B cell (primary cell): ENCODE results near the gene ICAM4. TPM values are rescaled to one million over a fixed set of nuclear protein-coding genes. Genes with fewer than 3 reads are reported as not detected.
A peak's percentile ranks its signal among the peaks of the same experiment; 100 is the strongest.

ENCODE experiments used
- ATAC-seq: fragments of 200-7000 bp; cut with Tn5 transposase; one replicate; pipeline ENCODE4 v1.10.0; 2021; ENCODE audit warnings: low read depth, mild to moderate bottlenecking, moderate number of reproducible peaks, moderate library complexity
- CTCF ChIA-PET: fragments of 350-600 bp; sonication (Branson Sonifier 250); formaldehyde crosslinking; loops from one replicate; lab custom pipeline; 2021; ENCODE audit warnings: antibody characterized with exemption, inconsistent platforms; lab: Charles Lee
- POLR2A ChIA-PET: fragments of 350-600 bp; sonication (Branson Sonifier 250); formaldehyde crosslinking; loops from one replicate; lab custom pipeline; 2021; ENCODE audit warnings: antibody characterized with exemption; lab: Charles Lee
- DNase-seq: peaks from one replicate; pipeline ENCODE4 v3.0.0; 2013
- H2AFZ ChIP-seq: 2 replicates; pipeline ENCODE4 v1.6.1; 2012; ENCODE audit warnings: mild to moderate bottlenecking, low read depth, low read length; ENCODE audit not compliant: insufficient read depth, poor library complexity, severe bottlenecking
- H3K27ac ChIP-seq, 2 donors: 1 replicate in 1 of 2; 2 replicates in 1 of 2; pipeline ENCODE4 v1.5.1; 2012 to 2013; ENCODE audit warnings: low read length in 2 of 2, mild to moderate bottlenecking in 2 of 2, moderate library complexity in 1 of 2
- H3K27me3 ChIP-seq, 4 experiments: fragments of 200-600 bp in 1 of 4; sonication (generic) in 1 of 4; replicated peaks in 1 of 4; 1 replicate in 2 of 4; 2 replicates in 2 of 4; pipeline versions ENCODE4 v1.6.1 to v1.7.0; 2013 to 2016; ENCODE audit warnings: low read length in 3 of 4, mild to moderate bottlenecking in 2 of 4, mixed read lengths in 1 of 4, moderate library complexity in 1 of 4; ENCODE audit not compliant: insufficient read depth in 4 of 4, control insufficient read depth in 3 of 4; ENCODE audit errors: control extremely low read depth in 1 of 4
- H3K36me3 ChIP-seq, 2 experiments: replicated peaks in 1 of 2; 1 replicate in 1 of 2; 2 replicates in 1 of 2; pipeline versions ENCODE4 v1.6.1 to v1.7.1; 2013; ENCODE audit warnings: low read length in 1 of 2; ENCODE audit not compliant: insufficient read depth in 2 of 2, control insufficient read depth in 1 of 2; ENCODE audit errors: control extremely low read depth in 1 of 2, extremely low read depth in 1 of 2
- H3K4me1 ChIP-seq, 2 donors: fragments of 200-600 bp in 1 of 2; sonication (generic) in 1 of 2; 1 replicate in 1 of 2; 2 replicates in 1 of 2; pipeline versions ENCODE4 v1.5.1 to v1.6.1; 2013 to 2017; ENCODE audit warnings: low read length in 2 of 2; ENCODE audit not compliant: control insufficient read depth in 2 of 2, insufficient read depth in 2 of 2
- H3K4me2 ChIP-seq: replicated peaks from 2 replicates; pipeline ENCODE3; 2012; ENCODE audit warnings: mild to moderate bottlenecking, low read depth, low read length; ENCODE audit not compliant: poor library complexity, severe bottlenecking
- H3K4me3 ChIP-seq, 5 experiments: fragments of 200-600 bp in 1 of 5; sonication (generic) in 1 of 5; 1 replicate in 3 of 5; 2 replicates in 2 of 5; pipeline versions ENCODE4 v1.5.1 to v1.7.0; 2011 to 2016; ENCODE audit warnings: low read length in 4 of 5, mild to moderate bottlenecking in 4 of 5, low read depth in 2 of 5, control low read depth in 1 of 5, moderate library complexity in 1 of 5; ENCODE audit not compliant: insufficient read depth in 1 of 5; ENCODE audit errors: control extremely low read depth in 1 of 5, extremely low read depth in 1 of 5
- H3K79me2 ChIP-seq: fragments of 200-600 bp; sonication (generic); one replicate; pipeline ENCODE4 v1.6.0; 2016; ENCODE audit warnings: low read length; ENCODE audit not compliant: control insufficient read depth, insufficient read depth
- H3K9ac ChIP-seq: fragments of 200-600 bp; sonication (generic); 2 replicates; pipeline ENCODE4 v1.6.1; 2017; ENCODE audit warnings: mild to moderate bottlenecking, low read length, moderate library complexity
- H3K9me3 ChIP-seq, 3 donors: one replicate each; pipeline versions ENCODE4 v1.6.1 to v1.7.1; 2013; ENCODE audit warnings: low read length in 2 of 3; ENCODE audit not compliant: control insufficient read depth in 2 of 3, insufficient read depth in 1 of 3; ENCODE audit errors: control extremely low read depth in 1 of 3
- H4K20me1 ChIP-seq: 2 replicates; pipeline ENCODE4 v1.6.0; 2012; ENCODE audit warnings: mild to moderate bottlenecking, low read length; ENCODE audit not compliant: insufficient read depth, control insufficient read depth, poor library complexity, severe bottlenecking
- H3K27ac Mint-ChIP-seq: one replicate; pipeline ENCODE4 v1.8.0; 2021; ENCODE audit warnings: mixed read lengths
- H3K27me3 Mint-ChIP-seq: one replicate; pipeline ENCODE4 v1.8.0; 2021; ENCODE audit warnings: mixed read lengths
- H3K4me1 Mint-ChIP-seq: one replicate; pipeline ENCODE4 v1.8.0; 2021; ENCODE audit warnings: mixed read lengths
- H3K4me3 Mint-ChIP-seq: one replicate; pipeline ENCODE4 v1.8.0; 2021; ENCODE audit warnings: mixed read lengths
- H3K9me3 Mint-ChIP-seq: one replicate; pipeline ENCODE4 v1.8.0; 2022; ENCODE audit warnings: mixed read lengths; ENCODE audit not compliant: insufficient read depth
- EZH2 ChIP-seq: IDR thresholded peaks from 2 replicates; pipeline ENCODE4 v1.6.1; 2012; ENCODE audit warnings: borderline replicate concordance, low read depth, mild to moderate bottlenecking, moderate library complexity, low read length; ENCODE audit not compliant: insufficient read depth, poor library complexity, severe bottlenecking
- WGBS: methylation state at CpG from one replicate; pipeline ENCODE4 v1.1.5; 2013; ENCODE audit warnings: missing lambda C conversion rate; ENCODE audit not compliant: insufficient coverage; 5-methylcytosine and 5-hydroxymethylcytosine counted together
- intact Hi-C: fragments of 100-400 bp; cut with micrococcal nuclease; formaldehyde crosslinking; loops from one replicate; pipeline ENCODE4 v1.10.0; 2022
- polyA plus RNA-seq: library from polyadenylated mRNA; depleted of rRNA; stranded (reverse); fragments of >200 nt; gene quantifications from 2 replicates; pipeline ENCODE4 v1.2.3, GENCODE V29; 2012
- total RNA-seq, 2 donors: library from RNA; stranded (reverse); fragments of 120-200 nt in 1 of 2; gene quantifications; 1 replicate in 1 of 2; 2 replicates in 1 of 2; pipeline versions ENCODE4 v1.2.3 to v1.2.4, GENCODE V29; 2013 to 2022
- TF ChIP-seq, protein P1 (sequence below): fragments of 200-600 bp; IDR thresholded peaks from one replicate; pipeline ENCODE4 v1.8.0; 2022; ENCODE audit warnings: antibody characterized with exemption, mild to moderate bottlenecking

Gene ICAM4
- total and polyA plus RNA-seq, 2 donors (not counting 1 experiment from before 2014, with no cell fraction given) = 0.44 to 0.78 TPM

DNA sequence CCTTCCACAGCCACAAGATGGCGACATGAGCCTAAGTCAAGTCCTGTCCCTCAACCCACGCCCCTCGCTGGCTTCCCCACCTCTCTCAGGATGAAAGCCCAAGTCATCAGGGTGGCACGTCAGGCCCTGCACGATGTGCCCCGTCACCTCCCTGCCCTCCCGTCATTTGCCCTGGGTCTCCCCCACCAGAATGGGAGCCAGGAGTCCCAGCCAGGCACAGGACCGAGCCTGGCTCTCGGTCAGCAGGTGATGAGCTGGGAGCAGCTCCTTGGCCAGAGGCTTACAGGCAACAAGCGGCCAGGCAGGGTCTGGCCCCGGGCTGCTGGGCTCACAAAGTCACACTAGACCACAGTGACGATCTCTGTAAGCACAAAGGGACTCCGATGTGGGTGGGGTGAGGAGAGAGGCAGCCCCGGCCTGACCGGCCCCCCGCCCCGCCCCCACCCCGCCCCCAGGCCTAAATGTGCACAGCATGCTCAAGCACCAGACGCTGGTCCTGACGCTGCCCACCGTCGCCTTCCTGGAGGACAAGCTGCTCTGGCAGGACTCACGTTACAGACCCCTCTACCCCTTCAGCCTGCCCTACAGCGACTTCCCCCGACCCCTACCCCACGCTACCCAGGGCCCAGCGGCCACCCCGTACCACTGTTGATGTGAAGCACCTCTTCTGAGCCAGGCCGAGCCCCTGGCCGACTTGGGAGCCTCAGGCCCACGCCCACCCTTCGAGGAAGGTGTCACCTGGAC lies 27.4 kb upstream of the ICAM4 start:
- intact Hi-C loops = loop anchor here (1.0 kb wide), 1 partner anchor 130 kb away; no protein-coding TSS in a partner anchor
- TF ChIP-seq EZH2 = no peak
- TF ChIP-seq, protein P1, sequence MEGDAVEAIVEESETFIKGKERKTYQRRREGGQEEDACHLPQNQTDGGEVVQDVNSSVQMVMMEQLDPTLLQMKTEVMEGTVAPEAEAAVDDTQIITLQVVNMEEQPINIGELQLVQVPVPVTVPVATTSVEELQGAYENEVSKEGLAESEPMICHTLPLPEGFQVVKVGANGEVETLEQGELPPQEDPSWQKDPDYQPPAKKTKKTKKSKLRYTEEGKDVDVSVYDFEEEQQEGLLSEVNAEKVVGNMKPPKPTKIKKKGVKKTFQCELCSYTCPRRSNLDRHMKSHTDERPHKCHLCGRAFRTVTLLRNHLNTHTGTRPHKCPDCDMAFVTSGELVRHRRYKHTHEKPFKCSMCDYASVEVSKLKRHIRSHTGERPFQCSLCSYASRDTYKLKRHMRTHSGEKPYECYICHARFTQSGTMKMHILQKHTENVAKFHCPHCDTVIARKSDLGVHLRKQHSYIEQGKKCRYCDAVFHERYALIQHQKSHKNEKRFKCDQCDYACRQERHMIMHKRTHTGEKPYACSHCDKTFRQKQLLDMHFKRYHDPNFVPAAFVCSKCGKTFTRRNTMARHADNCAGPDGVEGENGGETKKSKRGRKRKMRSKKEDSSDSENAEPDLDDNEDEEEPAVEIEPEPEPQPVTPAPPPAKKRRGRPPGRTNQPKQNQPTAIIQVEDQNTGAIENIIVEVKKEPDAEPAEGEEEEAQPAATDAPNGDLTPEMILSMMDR = peak; percentile 80
- ChIA-PET POLR2A (interaction anchor here (0.6 to 1.0 kb wide), 8 partner anchors 11 to 153 kb away, joined by 3 to 15 read pairs (median 4); partner anchors contain the start of genes CDC37, ICAM1 and PPAN), CTCF (interaction anchor here (0.6 to 7.9 kb wide), 46 partner anchors 9 to 337 kb away, joined by 3 to 268 read pairs (median 4); partner anchors contain the start of genes CDC37, DNMT1, ICAM1 and ICAM4)
- Histone ChIP-seq H3K9ac (no peak overlapping the region), H2AFZ (no peak overlapping the region), H3K4me1 (peaks cover 0 to 3% of the 10 kb centered on the region in 2 donors), H3K79me2 (no peaks in the 10 kb centered on the region), H3K9me3 (no peaks in the 10 kb centered on the region), H3K4me2 (no peak overlapping the region), H3K36me3 (peaks cover 0 to 34% of the 10 kb centered on the region in 2 experiments), H3K27me3 (no peaks in the 10 kb centered on the region), H3K27ac (no peak overlapping the region), H3K4me3 (no peak overlapping the region), H4K20me1 (no peaks in the 10 kb centered on the region)
- DNase-seq = peak; percentile 90
- Mint-ChIP-seq H3K27ac (no peak overlapping the region), H3K4me1 (no peaks in the 10 kb centered on the region), H3K9me3 (no peaks in the 10 kb centered on the region), H3K27me3 (no peaks in the 10 kb centered on the region), H3K4me3 (no peak overlapping the region)
- 69% methylated on average over 22 of the region's 32 CpGs for WGBS
- ATAC-seq = peak; percentile 89

DNA sequence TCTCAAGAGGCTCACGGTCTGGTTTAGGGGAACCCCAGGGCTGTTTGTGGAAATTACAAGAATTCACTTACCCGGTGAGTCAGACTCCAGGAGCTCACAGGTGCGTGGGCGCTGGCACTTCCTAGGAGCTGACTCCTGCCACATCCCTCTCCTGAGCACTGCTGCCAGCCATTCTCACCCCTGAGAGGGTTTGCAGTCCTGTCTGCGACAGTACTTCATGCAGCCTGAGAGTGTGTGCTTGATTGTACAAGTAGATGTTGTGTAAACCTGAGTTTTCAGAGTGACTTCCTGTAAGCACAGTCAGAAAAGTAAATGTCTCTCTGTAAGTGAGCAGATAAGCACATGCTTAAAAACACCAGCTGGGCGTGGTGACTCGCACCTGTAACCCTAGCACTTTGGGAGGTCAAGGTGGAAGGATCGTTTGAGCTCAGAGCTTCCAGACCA lies 26.6 kb upstream of the ICAM4 start:
- no peak overlapping the region for H3K4me3 Mint-ChIP-seq
- H3K9ac ChIP-seq = no peak overlapping the region
- POLR2A ChIA-PET = no interaction called here
- ATAC-seq = no peak
- no peak overlapping the region for H3K27ac ChIP-seq
- H3K79me2 ChIP-seq = no peaks in the 10 kb centered on the region
- no peak overlapping the region for H3K27ac Mint-ChIP-seq
- no peak overlapping the region for H3K4me3 ChIP-seq
- intact Hi-C loops = no loop called here
- H3K9me3 Mint-ChIP-seq = no peaks in the 10 kb centered on the region
- DNase-seq = no peak
- H3K27me3 ChIP-seq = no peaks in the 10 kb centered on the region
- H3K4me1 ChIP-seq = peaks cover 0 to 3% of the 10 kb centered on the region in 2 donors
- TF ChIP-seq, protein P1 = no peak
- TF ChIP-seq EZH2 = no peak
- CTCF ChIA-PET = interaction anchor here (0.6 to 7.9 kb wide), 18 partner anchors 9 to 603 kb away, joined by 3 to 268 read pairs (median 6); partner anchors contain the start of genes CDC37, ICAM1, ICAM4 and MRPL4
- H3K4me2 ChIP-seq = no peak overlapping the region
- H3K27me3 Mint-ChIP-seq = no peaks in the 10 kb centered on the region
- H3K36me3 ChIP-seq = peaks cover 0 to 28% of the 10 kb centered on the region in 2 experiments
- no peaks in the 10 kb centered on the region for H3K4me1 Mint-ChIP-seq
- no peaks in the 10 kb centered on the region for H4K20me1 ChIP-seq
- 77% methylated on average over 6 of the region's 8 CpGs for WGBS
- no peak overlapping the region for H2AFZ ChIP-seq
- no peaks in the 10 kb centered on the region for H3K9me3 ChIP-seq
